GM18505 (cell line): ENCODE results near the gene SOX6.
"Not testable (repeated sequence)": the region's sequence is repeated elsewhere in the genome, so short reads cannot be mapped to it uniquely, and the experiment has no call there.

Experiments
- ATAC-seq: cut with Tn5 transposase; IDR thresholded peaks from one replicate; pipeline ENCODE4 v1.9.1; 2021; ENCODE audit not compliant: unreplicated experiment
- POLR2A ChIP-seq: IDR thresholded peaks from 4 replicates; pipeline ENCODE4 v1.6.1; 2011; ENCODE audit warnings: borderline replicate concordance; ENCODE audit not compliant: insufficient read depth, insufficient read length; ENCODE audit errors: extremely low read depth

Gene SOX6

GRCh38 chr11:16081382-16082094 is 274.8 kb downstream of the SOX6 start:
- TF ChIP-seq POLR2A, result no peak
- no peak for ATAC-seq

GRCh38 chr11:16080688-16081381 is 275.5 kb downstream of the SOX6 start:
- TF ChIP-seq POLR2A, result no peak
- no peak for ATAC-seq

- no peak for TF ChIP-seq POLR2A
- no peak for ATAC-seq
Observed at GRCh38 chr11:16078936-16079335, 277.4 kb downstream of the SOX6 start.

- ATAC-seq, result no peak
- no peak for TF ChIP-seq POLR2A
Observed at GRCh38 chr11:16070573-16070972, 285.8 kb downstream of the SOX6 start.

GRCh38 chr11:16067268-16067667 is 289.1 kb downstream of the SOX6 start:
- not testable (repeated sequence) for ATAC-seq

- ATAC-seq, result no peak
- TF ChIP-seq POLR2A, result no peak
Observed at GRCh38 chr11:16059332-16059731, 297.0 kb downstream of the SOX6 start.

GRCh38 chr11:16058671-16059070 is 297.7 kb downstream of the SOX6 start:
- no peak for TF ChIP-seq POLR2A
- ATAC-seq, result no peak

- no peak for ATAC-seq
- no peak for TF ChIP-seq POLR2A
Observed at GRCh38 chr11:16052750-16053149, 303.6 kb downstream of the SOX6 start.

GRCh38 chr11:16049611-16050010 is 306.7 kb downstream of the SOX6 start:
- ATAC-seq, result no peak
- no peak for TF ChIP-seq POLR2A

GRCh38 chr11:16047073-16047472 is 309.3 kb downstream of the SOX6 start:
- no peak for ATAC-seq
- TF ChIP-seq POLR2A, result no peak

- ATAC-seq, result no peak
- no peak for TF ChIP-seq POLR2A
Observed at GRCh38 chr11:16043617-16044016, 312.7 kb downstream of the SOX6 start.

- no peak for ATAC-seq
- no peak for TF ChIP-seq POLR2A
Observed at GRCh38 chr11:16041207-16041606, 315.1 kb downstream of the SOX6 start.

- TF ChIP-seq POLR2A, result no peak
- ATAC-seq, result no peak
Observed at GRCh38 chr11:16040151-16040550, 316.2 kb downstream of the SOX6 start.

- no peak for ATAC-seq
- TF ChIP-seq POLR2A, result no peak
Observed at GRCh38 chr11:16037179-16037578, 319.2 kb downstream of the SOX6 start.

- no peak for ATAC-seq
- TF ChIP-seq POLR2A, result no peak
Observed at GRCh38 chr11:16036218-16036617, 320.1 kb downstream of the SOX6 start.

GRCh38 chr11:16034074-16034473 is 322.3 kb downstream of the SOX6 start:
- no peak for ATAC-seq
- TF ChIP-seq POLR2A, result no peak
